Activated CD8-positive, alpha-beta T cell treated with anti-CD3 and anti-CD28 coated beads for 36 hours (primary cell): ENCODE measurements around the gene ZCCHC2. TPM values are rescaled to one million over a fixed set of nuclear protein-coding genes. Genes with fewer than 3 reads are reported as not detected.

ENCODE experiments used
- ATAC-seq: fragments of 200-7000 bp; cut with Tn5 transposase; one replicate; pipeline ENCODE4 v1.10.0; 2021; ENCODE audit warnings: mild to moderate bottlenecking, moderate library complexity
- CTCF ChIA-PET: fragments of 350-600 bp; sonication (Branson Sonifier 250); formaldehyde crosslinking; loops from one replicate; lab custom pipeline; 2021; ENCODE audit warnings: antibody characterized with exemption; lab: Charles Lee
- POLR2A ChIA-PET: fragments of 350-600 bp; sonication (Branson Sonifier 250); formaldehyde crosslinking; loops from one replicate; lab custom pipeline; 2021; ENCODE audit warnings: antibody characterized with exemption; lab: Charles Lee
- DNase-seq: peaks from one replicate; pipeline ENCODE4 v3.0.0-alpha.2; 2020
- H3K27ac Mint-ChIP-seq: one replicate; pipeline ENCODE4 v1.8.0; 2021; ENCODE audit warnings: mild to moderate bottlenecking, mixed read lengths
- H3K27me3 Mint-ChIP-seq: one replicate; pipeline ENCODE4 v1.8.0; 2021; ENCODE audit warnings: mixed read lengths
- H3K36me3 Mint-ChIP-seq: one replicate; pipeline ENCODE4 v1.8.0; 2021; ENCODE audit warnings: low read depth, mixed read lengths
- H3K4me1 Mint-ChIP-seq: one replicate; pipeline ENCODE4 v1.8.0; 2021; ENCODE audit warnings: low read depth, mixed read lengths
- H3K4me3 Mint-ChIP-seq: one replicate; pipeline ENCODE4 v1.8.0; 2021; ENCODE audit warnings: mild to moderate bottlenecking, moderate library complexity, mixed read lengths
- H3K9me3 Mint-ChIP-seq: one replicate; pipeline ENCODE4 v1.8.0; 2021; ENCODE audit warnings: mixed read lengths
- intact Hi-C: fragments of 100-400 bp; cut with micrococcal nuclease; formaldehyde crosslinking; loops from one replicate; pipeline ENCODE4 v1.10.0; 2022
- total RNA-seq, 2 experiments: library from RNA; stranded (reverse); gene quantifications; one replicate each; pipeline ENCODE4 v1.2.3, GENCODE V29; 2021
- TF ChIP-seq, protein P1 (sequence below): fragments of 200-600 bp; IDR thresholded peaks from one replicate; pipeline ENCODE4 v1.8.0; 2022; ENCODE audit warnings: antibody characterized with exemption, mild to moderate bottlenecking

ZCCHC2 gene
- total RNA-seq, 2 experiments from 2014 or later, result 31.7 to 33.4 TPM

DNA sequence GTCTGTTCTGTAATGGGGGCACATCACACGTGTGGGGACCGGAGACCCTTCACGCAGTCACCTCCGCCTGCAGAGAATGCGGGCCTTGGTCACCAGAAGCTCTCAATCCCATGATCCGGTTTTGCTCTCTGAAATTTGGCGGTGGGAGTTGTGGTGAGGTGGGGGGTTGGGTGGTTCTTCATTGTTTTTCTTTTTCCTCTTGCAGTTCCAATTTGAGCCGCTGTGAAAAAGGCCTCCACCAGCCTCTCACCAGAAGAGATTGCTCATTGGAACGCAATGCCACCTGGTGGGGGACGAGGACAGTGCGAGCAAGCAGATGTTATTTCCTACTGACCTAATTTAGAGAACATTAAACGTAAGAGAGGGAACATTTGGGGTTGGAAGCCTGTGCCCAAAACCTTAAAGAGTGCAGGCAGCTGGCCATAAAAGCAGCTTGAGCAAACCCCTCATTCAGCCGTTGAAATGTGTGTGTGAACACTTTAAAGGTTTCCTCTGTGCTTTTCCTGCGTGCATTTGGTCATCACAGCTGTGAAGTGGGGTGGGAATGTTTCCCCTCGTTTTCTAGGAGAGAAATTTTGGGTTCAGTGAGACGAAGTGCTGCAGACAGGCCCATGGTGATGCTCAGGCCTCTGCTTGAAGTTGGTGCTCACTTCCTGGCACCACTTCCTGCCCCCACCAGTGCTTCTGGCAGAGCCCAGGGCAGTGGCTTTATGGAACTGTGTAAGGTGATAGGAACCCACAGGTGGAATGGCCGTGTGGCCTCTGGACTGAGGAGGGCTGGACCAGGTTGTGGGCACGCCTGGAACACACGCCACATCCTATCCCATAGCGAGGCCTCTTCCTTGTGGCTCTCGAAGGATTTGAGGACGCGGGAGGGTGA lies 61.7 kb downstream of the ZCCHC2 start:
- intact Hi-C loops, result loop anchor here (2.0 to 10.0 kb wide), 3 partner anchors 60 to 398 kb away; partner anchors contain the start of gene PHLPP1
- Mint-ChIP-seq H3K9me3 (no peaks in the 10 kb centered on the region), H3K36me3 (peaks cover 27% of the 10 kb centered on the region), H3K27ac (peak overlapping the region; percentile 85), H3K4me3 (peak overlapping the region; percentile 4), H3K27me3 (no peaks in the 10 kb centered on the region), H3K4me1 (peaks cover 40% of the 10 kb centered on the region)
- peak; percentile 94 for DNase-seq
- TF ChIP-seq, protein P1, sequence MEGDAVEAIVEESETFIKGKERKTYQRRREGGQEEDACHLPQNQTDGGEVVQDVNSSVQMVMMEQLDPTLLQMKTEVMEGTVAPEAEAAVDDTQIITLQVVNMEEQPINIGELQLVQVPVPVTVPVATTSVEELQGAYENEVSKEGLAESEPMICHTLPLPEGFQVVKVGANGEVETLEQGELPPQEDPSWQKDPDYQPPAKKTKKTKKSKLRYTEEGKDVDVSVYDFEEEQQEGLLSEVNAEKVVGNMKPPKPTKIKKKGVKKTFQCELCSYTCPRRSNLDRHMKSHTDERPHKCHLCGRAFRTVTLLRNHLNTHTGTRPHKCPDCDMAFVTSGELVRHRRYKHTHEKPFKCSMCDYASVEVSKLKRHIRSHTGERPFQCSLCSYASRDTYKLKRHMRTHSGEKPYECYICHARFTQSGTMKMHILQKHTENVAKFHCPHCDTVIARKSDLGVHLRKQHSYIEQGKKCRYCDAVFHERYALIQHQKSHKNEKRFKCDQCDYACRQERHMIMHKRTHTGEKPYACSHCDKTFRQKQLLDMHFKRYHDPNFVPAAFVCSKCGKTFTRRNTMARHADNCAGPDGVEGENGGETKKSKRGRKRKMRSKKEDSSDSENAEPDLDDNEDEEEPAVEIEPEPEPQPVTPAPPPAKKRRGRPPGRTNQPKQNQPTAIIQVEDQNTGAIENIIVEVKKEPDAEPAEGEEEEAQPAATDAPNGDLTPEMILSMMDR, result peak; percentile 99
- ChIA-PET CTCF (interaction anchor here (0.6 to 5.8 kb wide), 43 partner anchors 9 to 400 kb away, joined by 3 to 65 read pairs (median 4); partner anchors contain the start of gene ZCCHC2), POLR2A (interaction anchor here (0.6 to 0.9 kb wide), 3 partner anchors 42 to 373 kb away, joined by 3 to 4 read pairs (median 3); no protein-coding TSS in a partner anchor)
- peak; percentile 85 for ATAC-seq

DNA sequence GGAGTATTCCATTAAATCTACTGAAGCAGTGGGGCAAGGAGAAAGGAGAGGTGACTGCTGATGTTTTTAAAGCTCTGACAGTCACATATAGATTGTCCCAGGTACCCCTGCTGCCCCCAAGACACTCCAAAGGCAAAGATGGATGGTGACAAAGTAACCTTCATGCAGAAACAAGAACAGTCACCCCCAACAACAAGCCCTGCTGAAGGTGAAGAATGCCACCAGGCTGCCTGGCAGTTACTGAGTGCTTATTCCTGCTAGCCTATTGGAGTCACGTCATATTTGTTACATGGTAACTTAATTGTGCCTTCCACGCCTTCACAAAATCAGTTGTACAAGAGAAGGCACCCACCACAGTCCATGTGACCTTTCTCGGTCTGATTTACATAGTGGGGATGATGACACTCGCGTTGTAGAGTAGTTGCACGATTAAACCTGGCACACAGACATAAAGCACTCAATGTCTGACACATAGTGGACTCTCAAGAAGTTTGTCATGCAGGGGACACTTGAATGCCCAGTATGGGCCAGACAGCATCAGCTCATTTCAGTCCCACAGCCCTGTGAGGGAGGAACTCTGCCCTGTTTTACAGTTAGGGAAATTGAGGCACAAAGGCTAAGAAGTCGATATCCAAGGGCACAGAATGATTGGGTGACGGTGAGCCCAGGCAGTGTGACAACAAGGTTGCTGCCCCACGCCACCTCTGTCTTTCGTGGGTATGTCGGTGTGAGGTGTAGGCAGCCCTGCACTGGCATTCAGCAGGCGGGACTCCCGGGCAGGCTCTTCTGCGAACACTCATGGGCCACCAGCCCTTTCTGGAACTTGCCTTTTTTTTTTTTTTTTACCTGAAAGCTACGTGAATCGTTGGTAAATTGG lies 62.7 kb downstream of the ZCCHC2 start:
- H3K4me3 Mint-ChIP-seq, result no peak overlapping the region
- DNase-seq (peak; percentile 67), ATAC-seq (peak; percentile 72)
- ChIA-PET POLR2A (interaction anchor here (0.6 kb wide), 1 partner anchor 132 kb away, joined by 4 read pairs; no protein-coding TSS in a partner anchor), CTCF (interaction anchor here (0.6 to 5.8 kb wide), 28 partner anchors 12 to 850 kb away, joined by 3 to 65 read pairs (median 4); no protein-coding TSS in a partner anchor)
- peaks cover 40% of the 10 kb centered on the region for H3K4me1 Mint-ChIP-seq
- TF ChIP-seq, protein P1, result no peak
- no peaks in the 10 kb centered on the region for H3K9me3 Mint-ChIP-seq
- intact Hi-C loops, result loop anchor here (2.0 to 10.0 kb wide), 3 partner anchors 61 to 397 kb away; partner anchors contain the start of gene PHLPP1
- H3K27me3 Mint-ChIP-seq, result no peaks in the 10 kb centered on the region
- H3K27ac Mint-ChIP-seq, result peak overlapping the region; percentile 85
- H3K36me3 Mint-ChIP-seq, result peaks cover 22% of the 10 kb centered on the region

DNA sequence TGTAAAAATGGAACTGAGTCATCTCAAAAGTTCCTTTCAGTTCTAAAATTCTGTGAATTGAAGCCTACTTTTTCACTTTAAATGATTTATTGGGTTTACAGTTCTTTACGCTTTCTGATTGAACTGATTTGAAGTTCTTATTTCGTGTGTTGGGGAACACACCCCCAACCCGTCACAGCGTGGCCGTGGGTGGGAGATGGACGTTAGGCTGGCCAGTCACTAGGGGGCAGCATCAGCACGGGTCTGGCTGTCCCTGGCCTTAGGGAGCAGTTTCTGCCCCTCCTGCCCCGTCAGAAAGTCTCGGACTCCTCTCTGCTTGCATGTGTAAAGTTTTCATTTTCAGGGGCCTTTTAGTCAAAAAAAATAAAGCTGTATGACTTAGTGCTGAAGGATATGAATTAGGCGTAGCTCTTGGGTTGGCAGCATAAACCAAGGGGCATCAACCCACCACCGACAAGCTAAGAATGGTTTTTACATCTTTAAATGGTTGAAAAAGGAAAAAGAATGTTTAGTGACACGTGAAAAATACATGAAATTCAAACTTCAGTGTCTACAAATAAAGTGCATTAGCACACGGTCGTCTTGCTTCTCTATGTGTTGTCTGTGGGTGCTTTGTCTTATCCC lies 63.4 kb downstream of the ZCCHC2 start:
- DNase-seq (peak; percentile 89), ATAC-seq (peak; percentile 68)
- H3K27ac Mint-ChIP-seq, result peak overlapping the region; percentile 85
- TF ChIP-seq, protein P1, result peak; percentile 84
- ChIA-PET CTCF (interaction anchor here (0.6 to 5.8 kb wide), 35 partner anchors 11 to 849 kb away, joined by 3 to 65 read pairs (median 3); no protein-coding TSS in a partner anchor), POLR2A (interaction anchor here (0.6 kb wide), 2 partner anchors 131 to 230 kb away, joined by 3 to 4 read pairs; no protein-coding TSS in a partner anchor)
- H3K27me3 Mint-ChIP-seq, result no peaks in the 10 kb centered on the region
- intact Hi-C loops, result loop anchor here (5.0 to 10.0 kb wide), 2 partner anchors 129 to 396 kb away; partner anchors contain the start of gene PHLPP1
- peaks cover 22% of the 10 kb centered on the region for H3K36me3 Mint-ChIP-seq
- H3K4me3 Mint-ChIP-seq, result no peak overlapping the region
- H3K4me1 Mint-ChIP-seq, result peaks cover 42% of the 10 kb centered on the region
- H3K9me3 Mint-ChIP-seq, result no peaks in the 10 kb centered on the region

DNA sequence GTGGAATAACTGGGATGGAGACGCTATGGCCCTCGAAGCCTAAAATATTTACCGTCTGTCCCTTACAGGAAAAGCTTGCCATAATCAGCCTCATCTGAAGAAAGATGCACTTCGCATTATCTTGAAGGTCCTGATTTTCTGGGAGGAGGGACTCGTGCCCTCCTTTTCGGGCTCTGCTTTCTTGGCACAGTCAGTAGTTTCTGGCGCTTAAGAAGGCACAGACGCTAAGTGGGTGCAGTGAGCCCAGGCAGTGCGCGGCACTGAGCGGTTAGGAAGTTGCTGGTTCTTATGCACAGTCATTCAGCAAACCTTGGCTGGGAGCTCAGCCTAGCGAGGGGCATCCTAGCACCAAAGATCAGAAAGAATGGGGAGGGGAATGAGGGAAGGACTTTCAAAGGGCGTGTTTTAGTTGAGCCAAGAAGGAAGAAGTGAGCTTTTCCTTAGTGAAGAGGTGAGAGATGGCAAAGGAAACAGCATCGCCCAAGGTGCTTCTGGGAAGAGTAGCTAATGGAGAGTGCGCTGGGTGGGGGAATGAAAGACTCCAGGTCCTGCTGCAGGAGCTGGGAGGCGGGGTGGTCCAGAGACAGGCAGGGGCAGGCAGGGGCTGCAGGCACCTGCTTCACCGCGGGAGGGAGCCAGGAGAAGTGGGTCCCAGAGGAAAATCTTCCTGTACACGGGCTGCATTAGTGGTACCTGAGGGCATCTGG lies 64.1 kb downstream of the ZCCHC2 start:
- DNase-seq, result no peak
- H3K9me3 Mint-ChIP-seq, result no peaks in the 10 kb centered on the region
- ChIA-PET CTCF (interaction anchor here (0.7 to 5.8 kb wide), 22 partner anchors 10 to 849 kb away, joined by 3 to 65 read pairs (median 4); no protein-coding TSS in a partner anchor), POLR2A (interaction anchor here (0.6 kb wide), 1 partner anchor 230 kb away, joined by 3 read pairs; no protein-coding TSS in a partner anchor)
- ATAC-seq, result no peak
- H3K4me3 Mint-ChIP-seq, result no peak overlapping the region
- peaks cover 19% of the 10 kb centered on the region for H3K36me3 Mint-ChIP-seq
- intact Hi-C loops, result loop anchor here (5.0 to 10.0 kb wide), 2 partner anchors 128 to 395 kb away; partner anchors contain the start of gene PHLPP1
- H3K4me1 Mint-ChIP-seq, result peaks cover 43% of the 10 kb centered on the region
- no peak overlapping the region for H3K27ac Mint-ChIP-seq
- TF ChIP-seq, protein P1, result no peak
- H3K27me3 Mint-ChIP-seq, result no peaks in the 10 kb centered on the region
